Left lung (tissue), 10 donors: ENCODE measurements around the gene ASF1B. TPM values are rescaled to one million over a fixed set of nuclear protein-coding genes. Genes with fewer than 3 reads are reported as not detected.

Source experiments
- ATAC-seq: fragments of 200-7000 bp; cut with Tn5 transposase; one replicate; pipeline ENCODE4 v1.9.1; 2020; ENCODE audit warnings: moderate library complexity
- DNase-seq, 4 donors: peaks; one replicate each; pipeline ENCODE4 v3.0.0-alpha.2; 2013 to 2020
- H3K27ac ChIP-seq, 2 donors: fragments of 200-600 bp; sonication (generic) in 1 of 2; one replicate each; pipeline versions ENCODE4 v1.5.0 to v1.8.0; 2020 to 2021
- H3K27me3 ChIP-seq, 2 donors: fragments of 200-600 bp; sonication (generic) in 1 of 2; one replicate each; pipeline versions ENCODE4 v1.5.0 to v1.8.0; 2020 to 2021
- H3K36me3 ChIP-seq, 2 donors: fragments of 200-600 bp; sonication (generic) in 1 of 2; one replicate each; pipeline versions ENCODE4 v1.5.0 to v1.8.0; 2020 to 2021
- H3K4me1 ChIP-seq, 2 donors: fragments of 200-600 bp; one replicate each; pipeline ENCODE4 v1.8.0; 2021
- H3K4me3 ChIP-seq, 2 donors: fragments of 200-600 bp; sonication (generic) in 1 of 2; one replicate each; pipeline versions ENCODE4 v1.5.0 to v1.8.0; 2020 to 2021; ENCODE audit warnings: mild to moderate bottlenecking in 1 of 2
- H3K9me3 ChIP-seq, 2 donors: fragments of 200-600 bp; sonication (generic) in 1 of 2; one replicate each; pipeline versions ENCODE4 v1.5.0 to v1.8.0; 2020 to 2021
- CTCF ChIP-seq, 2 donors: fragments of 200-600 bp; sonication (generic) in 1 of 2; IDR thresholded peaks; one replicate each; pipeline versions ENCODE4 v1.5.0 to v1.8.0; 2021; ENCODE audit warnings: antibody characterized with exemption in 2 of 2
- intact Hi-C, 2 donors: fragments of 100-400 bp; cut with DNase I; formaldehyde crosslinking; loops; one replicate each; pipeline versions ENCODE4 v1.11.2 to v1.14.2; 2022
- polyA plus RNA-seq, 6 donors: library from polyadenylated mRNA; unstranded; fragments of 120-200 nt; gene quantifications; one replicate each; pipeline ENCODE4 v1.2.1, GENCODE V29; 2013; ENCODE audit not compliant: insufficient read length in 6 of 6
- total RNA-seq, 2 donors: library from RNA; stranded (reverse); fragmentation: NEBNext Ultra II Directional; extraction: Animal tissue kit (Norgen Biotek cat#: 25700); gene quantifications; one replicate each; pipeline ENCODE4 v1.2.1, GENCODE V29; 2021
- donor health status: DM: no; HTN: yes; CAD: no.
- donor health status: DM: no; HTN: no; CAD: no.

Gene ASF1B
- total and polyA plus RNA-seq, 8 donors = 10.5 to 29.1 (median 16.1) TPM

GRCh38 chr19:14135985-14136508 lies 342 bp downstream of the ASF1B start:
- DNase-seq = no peak
- Histone ChIP-seq H3K27ac (peak overlapping the region in 1 of 2 donors; percentile 97), H3K4me3 (peak overlapping the region; percentile 56 to 75), H3K4me1 (peaks cover 12 to 54% of the 10 kb centered on the region in 2 donors), H3K27me3 (no peaks in the 10 kb centered on the region), H3K9me3 (no peaks in the 10 kb centered on the region), H3K36me3 (no peaks in the 10 kb centered on the region)
- no peak for TF ChIP-seq CTCF (IDR thresholded peaks at IDR 0.05)
- no peak for ATAC-seq
- intact Hi-C loops = no loop called here

- Histone ChIP-seq H3K4me3 (peak overlapping the region in 1 of 2 donors; percentile 75), H3K27me3 (no peaks in the 10 kb centered on the region), H3K4me1 (peaks cover 12 to 50% of the 10 kb centered on the region in 2 donors), H3K9me3 (no peaks in the 10 kb centered on the region), H3K36me3 (no peaks in the 10 kb centered on the region), H3K27ac (no peak overlapping the region)
- TF ChIP-seq CTCF (IDR thresholded peaks at IDR 0.05) = no peak
- intact Hi-C loops = no loop called here
- ATAC-seq (no peak), DNase-seq (peak in 1 of 4 donors; percentile 17)
These were observed 1.0 kb downstream of the ASF1B start for GRCh38 chr19:14135355-14135754.

- Histone ChIP-seq H3K27ac (peak overlapping the region in 1 of 2 donors; percentile 89), H3K4me1 (peaks cover 4 to 41% of the 10 kb centered on the region in 2 donors), H3K4me3 (no peak overlapping the region), H3K9me3 (no peaks in the 10 kb centered on the region), H3K27me3 (no peaks in the 10 kb centered on the region), H3K36me3 (no peaks in the 10 kb centered on the region)
- TF ChIP-seq CTCF (IDR thresholded peaks at IDR 0.05) = no peak
- no peak for DNase-seq
- intact Hi-C loops = no loop called here
- ATAC-seq = peak; percentile 80
These were observed 8.4 kb downstream of the ASF1B start for GRCh38 chr19:14127929-14128509.

- intact Hi-C loops = no loop called here
- Histone ChIP-seq H3K4me3 (no peak overlapping the region), H3K4me1 (peaks cover 4 to 41% of the 10 kb centered on the region in 2 donors), H3K36me3 (no peaks in the 10 kb centered on the region), H3K27ac (peak overlapping the region in 1 of 2 donors; percentile 89), H3K9me3 (no peaks in the 10 kb centered on the region), H3K27me3 (no peaks in the 10 kb centered on the region)
- no peak for TF ChIP-seq CTCF (IDR thresholded peaks at IDR 0.05)
- peak in 2 of 4 donors; percentile 72 to 83 for DNase-seq
- peak; percentile 78 for ATAC-seq
These were observed 9.2 kb downstream of the ASF1B start for GRCh38 chr19:14127176-14127575.

GRCh38 chr19:14122924-14123323 lies 13.5 kb downstream of the ASF1B start:
- Histone ChIP-seq H3K4me1 (peaks cover 7 to 37% of the 10 kb centered on the region in 2 donors), H3K36me3 (no peaks in the 10 kb centered on the region), H3K27me3 (no peaks in the 10 kb centered on the region), H3K9me3 (no peaks in the 10 kb centered on the region), H3K27ac (no peak overlapping the region), H3K4me3 (no peak overlapping the region)
- no peak for ATAC-seq
- intact Hi-C loops = no loop called here
- no peak for TF ChIP-seq CTCF (IDR thresholded peaks at IDR 0.05)
- no peak for DNase-seq
